HFF-Myc (cell line): Measurements from ENCODE around the gene TREML4.

Source experiments
- DNase-seq: peaks from one replicate; pipeline ENCODE4 v3.0.0-alpha.2; 2011; ENCODE audit warnings: low read depth; ENCODE audit errors: extremely low read depth
- H3K4me3 ChIP-seq: replicated peaks from 2 replicates; pipeline ENCODE4 v1.5.1; 2011; ENCODE audit warnings: low read depth, mild to moderate bottlenecking, control low read depth, low read length
- TF ChIP-seq, protein P1 (sequence below): IDR thresholded peaks from 2 replicates; pipeline ENCODE4 v1.5.1; 2012; ENCODE audit warnings: mild to moderate bottlenecking, low read depth, low read length, control low read depth; ENCODE audit errors: missing control alignments

Gene TREML4

DNA sequence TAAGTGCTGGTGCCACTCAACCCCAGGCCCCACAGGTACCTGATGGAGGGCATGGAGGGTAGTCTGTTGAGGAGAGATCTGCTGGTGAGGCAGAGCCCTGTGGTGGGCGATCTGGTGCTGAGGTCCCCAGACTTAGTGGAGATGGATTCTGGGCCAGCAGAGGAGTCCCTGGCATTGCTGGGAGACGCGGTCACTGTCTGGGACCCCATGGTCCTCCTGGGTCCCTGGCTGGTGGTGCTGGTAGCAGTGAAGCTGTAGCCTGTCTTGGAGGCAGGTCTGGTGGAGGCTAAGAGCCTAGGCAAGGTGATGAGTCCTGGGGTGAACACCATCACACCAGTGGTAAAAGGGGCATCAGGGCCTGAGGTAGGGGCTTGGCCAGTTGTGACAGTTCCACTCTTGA lies 33.8 kb upstream of the TREML4 start:
- no peak for DNase-seq
- no peak overlapping the region for H3K4me3 ChIP-seq
- TF ChIP-seq, protein P1, sequence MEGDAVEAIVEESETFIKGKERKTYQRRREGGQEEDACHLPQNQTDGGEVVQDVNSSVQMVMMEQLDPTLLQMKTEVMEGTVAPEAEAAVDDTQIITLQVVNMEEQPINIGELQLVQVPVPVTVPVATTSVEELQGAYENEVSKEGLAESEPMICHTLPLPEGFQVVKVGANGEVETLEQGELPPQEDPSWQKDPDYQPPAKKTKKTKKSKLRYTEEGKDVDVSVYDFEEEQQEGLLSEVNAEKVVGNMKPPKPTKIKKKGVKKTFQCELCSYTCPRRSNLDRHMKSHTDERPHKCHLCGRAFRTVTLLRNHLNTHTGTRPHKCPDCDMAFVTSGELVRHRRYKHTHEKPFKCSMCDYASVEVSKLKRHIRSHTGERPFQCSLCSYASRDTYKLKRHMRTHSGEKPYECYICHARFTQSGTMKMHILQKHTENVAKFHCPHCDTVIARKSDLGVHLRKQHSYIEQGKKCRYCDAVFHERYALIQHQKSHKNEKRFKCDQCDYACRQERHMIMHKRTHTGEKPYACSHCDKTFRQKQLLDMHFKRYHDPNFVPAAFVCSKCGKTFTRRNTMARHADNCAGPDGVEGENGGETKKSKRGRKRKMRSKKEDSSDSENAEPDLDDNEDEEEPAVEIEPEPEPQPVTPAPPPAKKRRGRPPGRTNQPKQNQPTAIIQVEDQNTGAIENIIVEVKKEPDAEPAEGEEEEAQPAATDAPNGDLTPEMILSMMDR, result no peak

DNA sequence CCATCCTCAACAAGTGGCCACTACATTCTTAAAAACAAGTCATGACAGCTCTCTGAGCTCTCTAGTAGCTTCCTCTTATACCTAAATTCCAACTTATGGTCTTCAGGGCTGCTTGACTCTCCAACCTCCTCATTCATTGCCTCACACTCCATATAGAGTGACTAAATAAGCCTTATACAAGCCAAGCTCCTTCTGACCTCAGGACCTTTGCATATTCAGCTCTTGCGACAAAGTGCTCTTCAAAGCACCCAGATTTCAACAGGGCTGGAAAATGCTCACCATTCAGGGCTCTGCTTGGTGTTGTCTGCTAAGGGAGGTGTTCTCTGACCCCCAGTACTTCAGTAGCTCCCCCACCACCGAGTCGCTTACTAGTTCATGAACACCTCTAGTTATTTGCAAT lies 30.9 kb upstream of the TREML4 start:
- DNase-seq, result no peak
- TF ChIP-seq, protein P1, result no peak
- H3K4me3 ChIP-seq, result no peak overlapping the region

DNA sequence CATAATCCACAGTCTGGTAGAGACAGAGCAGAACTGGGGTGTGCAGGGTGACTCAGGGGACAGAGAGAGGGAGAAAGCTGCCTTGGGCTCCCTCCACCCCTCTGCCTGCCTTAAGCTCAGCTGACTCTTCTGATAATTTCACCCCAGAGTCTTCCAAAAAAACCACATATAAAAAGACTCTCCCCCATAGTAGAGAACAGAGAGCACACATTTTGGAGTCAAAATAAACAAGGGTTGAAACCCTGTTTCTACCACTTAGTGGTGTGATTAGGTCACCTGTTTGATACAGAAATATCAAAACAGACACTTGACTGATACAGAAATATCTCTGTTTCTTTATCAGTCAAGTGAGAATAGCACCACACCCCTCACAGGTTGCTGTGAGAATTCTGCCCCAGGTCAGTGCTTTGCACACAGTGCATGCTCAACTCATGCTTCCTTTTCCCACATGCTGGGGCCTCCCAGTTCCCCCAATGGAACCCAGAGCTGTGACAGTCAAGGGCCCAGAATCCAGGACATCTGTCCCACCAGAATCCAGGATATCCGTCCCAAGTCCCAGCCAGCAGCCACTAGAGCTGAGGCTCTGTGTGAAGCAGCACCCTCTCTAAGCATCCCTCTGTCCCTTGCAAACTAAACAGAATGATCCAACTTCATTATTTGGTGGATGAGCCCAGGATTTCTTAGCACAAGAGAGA lies 28.4 kb upstream of the TREML4 start:
- H3K4me3 ChIP-seq, result no peak overlapping the region
- DNase-seq, result no peak
- TF ChIP-seq, protein P1, result no peak

GRCh38 chr6:41200296-41200900 lies 27.8 kb upstream of the TREML4 start:
- no peak overlapping the region for H3K4me3 ChIP-seq
- DNase-seq, result no peak

GRCh38 chr6:41200901-41201763 lies 27.0 kb upstream of the TREML4 start, which contains the start of gene TREML2:
Gene TREML2 (minus strand): TSS chr6:41201149. CDS start chr6:41201008, 141 bp downstream.
- no peak for DNase-seq
- TF ChIP-seq, protein P1, result no peak
- no peak within 1 kb of the TSS for H3K4me3 ChIP-seq

More at GRCh38 chr6:41200296-41200900, 27.8 kb upstream of the TREML4 start:
- TF ChIP-seq, protein P1, result no peak

- DNase-seq, result no peak
- H3K4me3 ChIP-seq, result no peak overlapping the region
Observed at GRCh38 chr6:41201764-41202173, 26.4 kb upstream of the TREML4 start.

More at GRCh38 chr6:41201764-41202173, 26.4 kb upstream of the TREML4 start:
- TF ChIP-seq, protein P1, result no peak
